GM19099 (cell line): Measurements from ENCODE around the gene PARD3.

ENCODE experiments used
- POLR2A ChIP-seq: IDR thresholded peaks from 3 replicates; pipeline ENCODE4 v1.6.1; 2011; ENCODE audit warnings: low read depth; ENCODE audit not compliant: insufficient read length; ENCODE audit errors: extremely low read depth

Gene PARD3

DNA sequence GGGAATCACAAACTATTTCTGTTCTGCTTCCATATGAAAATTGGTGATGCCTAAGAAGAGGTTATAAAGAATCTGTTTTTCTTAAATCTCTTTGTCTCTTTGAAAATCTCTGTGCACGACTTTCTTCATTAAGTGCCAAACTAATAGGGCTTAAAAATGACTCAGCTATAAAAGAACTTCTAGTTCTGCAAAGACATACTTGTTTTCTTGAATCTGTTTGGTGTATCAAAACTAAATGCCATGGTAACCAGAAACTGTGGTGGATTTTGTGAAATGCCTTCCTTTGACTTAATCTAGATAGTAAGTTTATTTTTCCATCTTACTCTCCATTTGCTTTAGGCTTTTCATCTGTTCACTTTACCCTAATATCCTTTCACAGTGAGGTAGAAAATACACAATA, 417.8 kb downstream of the PARD3 start:
- TF ChIP-seq POLR2A: no peak

DNA sequence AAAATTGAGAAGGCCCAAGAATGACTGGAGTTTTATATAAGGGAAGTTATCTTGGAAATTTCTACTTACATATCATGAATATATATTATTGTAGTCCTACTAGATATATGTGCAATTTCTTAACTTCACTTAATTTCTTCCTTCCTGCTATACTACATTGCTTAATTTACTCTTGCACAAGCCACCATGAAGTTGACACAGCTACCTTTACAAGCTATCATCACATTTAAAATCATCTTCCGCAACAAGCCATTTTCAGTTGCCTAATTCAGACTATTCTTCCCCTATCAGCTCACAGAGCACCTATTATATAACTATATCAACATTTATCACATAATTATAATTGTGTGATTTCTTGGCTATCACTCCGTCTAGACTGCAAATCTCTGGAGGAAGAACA, 418.4 kb downstream of the PARD3 start:
- no peak for TF ChIP-seq POLR2A

DNA sequence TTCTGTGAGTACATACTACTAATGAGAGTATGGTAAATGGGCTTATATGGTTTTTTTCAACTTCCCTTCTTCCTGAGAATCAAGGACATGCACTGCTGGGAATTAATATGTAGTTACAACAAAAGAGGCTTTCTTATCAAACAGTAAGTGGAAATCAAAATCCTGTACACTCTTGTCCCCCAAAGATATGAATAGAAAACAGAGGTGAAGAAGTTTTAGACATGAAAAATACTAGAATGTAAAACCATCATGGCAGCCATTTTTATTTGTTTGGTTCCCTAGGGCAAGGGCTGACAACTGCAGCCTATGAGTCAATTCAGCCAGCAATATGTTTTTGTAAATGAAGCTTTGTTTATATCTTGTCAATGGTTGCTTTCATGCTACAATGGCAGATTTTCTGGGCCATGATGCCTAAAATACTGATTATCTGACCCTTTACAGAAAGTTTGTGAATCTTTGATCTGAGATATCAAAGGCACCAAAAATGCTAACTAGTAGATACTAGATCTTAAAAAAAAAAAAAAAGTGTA, 422.4 kb downstream of the PARD3 start:
- TF ChIP-seq POLR2A: no peak

DNA sequence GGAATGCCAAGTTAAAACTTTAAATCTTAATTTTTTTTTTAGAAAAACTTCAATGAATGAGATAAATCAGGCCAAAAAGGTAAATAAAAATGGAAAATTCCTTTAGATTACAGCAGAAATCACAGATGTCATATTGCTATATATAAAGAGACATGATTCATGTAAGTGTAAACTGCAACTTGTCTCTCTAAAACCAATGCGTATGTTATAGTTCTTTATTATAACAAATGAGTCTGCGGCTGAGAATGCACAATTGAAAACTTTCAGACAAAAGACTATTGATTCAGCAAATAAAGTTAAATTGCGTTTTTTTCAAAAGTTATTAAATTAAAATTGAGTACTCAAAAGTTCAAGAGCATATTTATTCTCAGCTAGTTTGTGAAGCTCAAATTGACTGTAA, 425.3 kb downstream of the PARD3 start:
- no peak for TF ChIP-seq POLR2A

DNA sequence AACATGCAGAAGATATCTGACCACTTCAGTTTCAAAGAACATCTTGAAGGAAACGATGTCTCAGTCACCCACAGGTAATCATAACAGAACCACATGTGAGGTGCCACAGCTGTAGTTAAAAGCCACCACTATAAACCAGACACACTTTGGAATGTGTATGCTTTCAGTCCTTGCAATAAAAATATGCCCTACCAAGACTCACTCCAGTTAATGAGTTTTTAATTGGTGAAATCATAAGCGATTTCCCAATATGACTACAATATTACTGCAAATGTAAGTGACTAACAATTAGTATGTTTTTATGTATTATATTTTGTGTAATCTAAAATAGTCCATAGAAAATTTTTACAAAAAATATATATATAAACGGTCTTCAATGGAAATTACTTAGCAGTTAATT, 428.2 kb downstream of the PARD3 start:
- TF ChIP-seq POLR2A: no peak

DNA sequence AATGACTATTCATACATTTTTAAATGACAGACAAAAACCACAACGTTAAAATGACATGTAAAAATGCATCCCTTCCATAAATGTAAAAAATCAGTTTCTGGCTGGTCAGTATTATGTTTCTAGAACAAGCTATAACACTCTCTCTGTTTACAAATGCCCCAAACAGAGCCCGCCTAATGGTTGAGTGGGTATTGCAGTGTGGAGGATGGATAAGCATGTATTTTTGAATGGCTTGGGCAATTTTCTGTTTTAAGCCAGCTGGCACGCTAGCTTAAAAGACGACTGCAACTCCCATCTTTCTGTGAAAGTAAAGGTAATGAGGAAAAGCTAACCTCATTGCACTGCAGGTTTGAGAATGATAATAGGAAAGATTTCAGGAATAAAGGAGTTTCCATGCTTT, 430.7 kb downstream of the PARD3 start:
- no peak for TF ChIP-seq POLR2A

DNA sequence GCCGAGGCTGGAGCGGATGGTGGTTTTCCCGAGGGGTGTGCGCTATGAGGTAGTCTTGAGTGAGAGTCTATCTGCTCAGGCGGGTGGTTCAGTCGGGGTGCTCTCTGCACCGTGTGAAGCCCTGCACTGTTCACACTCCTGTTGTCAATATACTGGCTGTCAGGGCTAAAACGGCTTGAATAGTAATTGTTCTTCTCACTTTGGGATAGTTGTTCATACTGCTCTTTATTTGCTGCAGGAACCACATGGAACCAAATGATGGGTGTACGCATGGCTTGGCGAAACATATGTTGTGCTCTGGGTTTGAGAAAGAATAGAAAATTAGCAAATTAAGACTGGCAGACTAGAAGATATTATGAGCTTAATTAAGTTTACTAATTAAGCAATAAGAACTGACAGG, 432.5 kb downstream of the PARD3 start:
- no peak for TF ChIP-seq POLR2A

DNA sequence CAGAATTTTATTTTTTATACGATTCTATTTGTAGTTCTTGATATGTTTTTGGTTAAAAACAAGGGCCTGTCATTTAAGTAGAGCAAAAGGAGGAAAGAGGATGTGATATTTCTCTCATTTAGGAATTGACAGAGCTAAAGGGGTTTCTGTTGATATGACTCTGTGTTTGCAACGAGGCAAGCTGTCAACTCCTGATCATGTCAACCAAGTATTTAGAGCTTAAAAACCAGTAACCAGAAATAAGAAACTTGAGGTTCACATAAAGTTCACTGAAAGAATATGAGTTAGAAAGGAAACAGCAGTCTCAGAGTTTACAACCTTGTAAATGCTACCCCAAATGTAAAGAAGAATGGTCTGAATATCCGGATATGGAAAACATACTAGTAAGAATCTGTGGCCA, 434.2 kb downstream of the PARD3 start:
- no peak for TF ChIP-seq POLR2A

DNA sequence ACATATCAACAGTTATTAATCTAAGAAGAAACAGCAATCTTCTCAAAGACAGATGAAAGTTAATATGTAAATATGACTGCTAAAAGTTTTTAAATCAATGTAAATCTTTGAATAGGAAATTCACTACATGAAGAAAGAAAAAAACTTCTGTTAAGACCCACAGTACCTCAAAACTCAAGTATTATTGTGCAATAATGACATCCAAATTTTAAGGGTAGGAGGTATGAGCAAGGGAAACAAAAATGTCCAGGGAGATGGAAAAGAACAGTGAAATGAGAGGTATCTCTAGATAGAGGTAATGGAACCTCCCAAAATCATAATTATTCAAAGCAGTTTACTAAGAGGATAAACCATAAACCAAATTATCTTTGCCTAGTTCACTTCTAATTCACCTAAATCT, 436.8 kb downstream of the PARD3 start:
- no peak for TF ChIP-seq POLR2A

DNA sequence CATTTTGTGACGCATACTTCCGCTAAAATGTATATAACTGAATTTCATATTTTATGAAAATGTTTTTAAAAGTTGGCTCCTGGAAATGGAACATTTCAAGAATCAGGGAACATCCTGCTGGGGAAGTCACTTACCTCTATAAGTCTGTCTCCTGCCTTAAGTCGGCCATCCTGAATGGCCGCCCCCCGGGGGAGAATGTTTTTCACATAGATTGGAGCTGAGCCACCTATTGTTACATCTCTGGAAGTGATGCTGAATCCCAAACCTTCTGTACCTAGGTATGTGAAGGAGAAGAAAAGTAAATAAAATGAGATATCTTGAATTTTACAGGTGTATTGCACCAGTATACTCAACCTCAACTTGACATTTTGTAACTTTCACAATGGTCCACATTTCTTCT, 437.3 kb downstream of the PARD3 start:
- TF ChIP-seq POLR2A: no peak

DNA sequence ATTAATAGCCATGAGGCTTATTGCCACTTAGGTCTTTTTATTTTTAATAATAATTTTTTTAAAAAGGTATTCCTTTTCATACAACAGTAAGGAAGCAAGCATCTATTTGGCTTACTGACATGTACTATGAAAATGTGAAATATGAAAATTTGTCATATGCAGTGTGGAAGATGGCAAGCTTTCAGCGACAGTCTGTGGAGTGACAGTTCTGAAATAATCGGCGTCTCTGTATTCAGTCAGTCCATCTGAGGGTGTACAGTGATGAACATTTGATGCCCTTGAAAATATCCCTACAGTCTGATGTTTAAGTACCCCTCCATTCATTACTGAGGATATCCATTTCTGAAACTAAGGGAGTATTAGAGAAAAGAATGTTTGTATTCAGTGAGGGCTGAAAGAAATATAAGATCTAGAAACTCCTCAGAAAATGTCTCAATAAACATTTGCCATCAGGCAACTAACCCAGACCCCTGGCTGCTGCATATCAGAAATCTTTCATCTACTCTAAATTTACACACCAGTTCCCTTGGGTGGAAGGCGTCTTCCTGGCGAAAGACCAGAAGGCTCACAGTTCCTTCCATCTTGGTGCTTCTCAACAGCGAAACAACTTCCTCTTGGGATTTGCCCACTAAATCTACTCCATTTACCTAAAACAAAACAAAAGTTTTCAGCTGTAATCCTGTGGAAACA, 440.6 kb downstream of the PARD3 start:
- TF ChIP-seq POLR2A: no peak

DNA sequence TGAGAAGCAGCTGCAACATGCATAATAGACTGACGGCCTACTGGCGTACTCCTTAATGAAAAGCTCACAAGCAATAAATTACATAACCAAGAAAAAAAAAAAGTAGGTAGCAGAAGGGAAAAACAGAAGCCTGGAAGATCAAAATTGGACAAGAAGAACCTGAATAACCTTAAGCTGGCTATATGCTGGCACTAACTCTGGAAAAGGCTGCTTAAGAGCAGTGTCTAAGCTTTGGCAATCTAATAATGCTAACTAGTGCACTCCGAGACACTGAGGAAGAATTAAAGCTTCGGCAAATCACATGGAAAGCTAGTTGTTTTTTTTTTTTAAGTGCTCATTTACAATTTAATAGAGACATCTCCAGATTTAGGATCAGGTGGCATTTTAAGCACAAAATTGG, 441.9 kb downstream of the PARD3 start:
- no peak for TF ChIP-seq POLR2A

DNA sequence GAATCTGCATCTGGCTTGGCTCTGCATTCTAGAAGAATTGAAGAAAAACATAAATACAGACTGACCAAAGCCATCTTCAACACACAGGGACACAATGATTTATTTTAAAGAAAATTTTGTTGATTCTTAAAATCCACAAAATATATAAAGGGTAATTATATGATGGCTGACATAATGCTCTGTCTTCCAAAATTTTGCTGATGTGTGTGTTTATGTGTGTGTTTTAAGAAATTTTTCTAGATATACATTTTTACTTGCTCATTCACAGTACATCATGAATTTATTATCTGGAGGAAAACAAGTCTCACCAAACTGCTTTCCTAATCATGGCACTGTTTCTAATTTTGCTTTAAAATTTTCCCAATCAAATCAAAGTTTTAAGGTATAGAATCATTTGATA, 442.6 kb downstream of the PARD3 start:
- no peak for TF ChIP-seq POLR2A

DNA sequence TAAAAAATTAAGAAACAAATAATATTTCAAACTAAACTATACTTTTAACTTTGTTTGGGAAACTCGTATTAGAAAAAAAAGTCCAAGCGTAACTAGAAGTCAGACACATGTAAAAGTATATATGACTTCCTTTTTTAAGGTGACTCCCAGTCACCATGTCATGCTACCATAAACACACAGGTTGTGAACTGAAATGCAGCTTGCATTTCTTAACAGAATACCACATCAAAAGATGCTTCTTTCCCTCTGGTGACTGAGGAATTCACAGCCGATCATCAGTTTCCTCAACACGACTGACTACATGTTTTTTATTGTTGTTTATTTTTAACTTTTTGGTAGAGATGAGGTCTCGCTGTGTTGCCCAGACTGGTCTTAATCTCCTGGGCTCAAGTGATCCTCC, 445.0 kb downstream of the PARD3 start:
- no peak for TF ChIP-seq POLR2A

DNA sequence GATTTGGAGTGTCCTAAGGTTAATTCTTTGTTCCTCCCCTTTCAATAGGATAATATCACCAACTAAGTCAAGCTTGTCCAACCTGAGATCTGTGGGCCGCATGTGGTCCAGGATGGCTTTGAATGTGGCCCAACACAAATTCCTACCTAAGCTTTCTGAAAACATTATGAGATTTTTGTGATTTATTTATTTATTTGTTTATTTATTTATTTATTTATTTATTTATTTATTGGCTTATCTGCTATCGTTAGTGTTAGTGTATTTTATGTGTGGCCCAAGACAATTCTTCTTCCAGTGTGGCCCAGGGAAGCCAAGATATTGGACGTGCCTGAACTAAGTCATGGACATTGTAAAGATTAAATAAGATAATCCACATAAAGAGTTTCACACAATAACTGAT, 446.0 kb downstream of the PARD3 start:
- no peak for TF ChIP-seq POLR2A

DNA sequence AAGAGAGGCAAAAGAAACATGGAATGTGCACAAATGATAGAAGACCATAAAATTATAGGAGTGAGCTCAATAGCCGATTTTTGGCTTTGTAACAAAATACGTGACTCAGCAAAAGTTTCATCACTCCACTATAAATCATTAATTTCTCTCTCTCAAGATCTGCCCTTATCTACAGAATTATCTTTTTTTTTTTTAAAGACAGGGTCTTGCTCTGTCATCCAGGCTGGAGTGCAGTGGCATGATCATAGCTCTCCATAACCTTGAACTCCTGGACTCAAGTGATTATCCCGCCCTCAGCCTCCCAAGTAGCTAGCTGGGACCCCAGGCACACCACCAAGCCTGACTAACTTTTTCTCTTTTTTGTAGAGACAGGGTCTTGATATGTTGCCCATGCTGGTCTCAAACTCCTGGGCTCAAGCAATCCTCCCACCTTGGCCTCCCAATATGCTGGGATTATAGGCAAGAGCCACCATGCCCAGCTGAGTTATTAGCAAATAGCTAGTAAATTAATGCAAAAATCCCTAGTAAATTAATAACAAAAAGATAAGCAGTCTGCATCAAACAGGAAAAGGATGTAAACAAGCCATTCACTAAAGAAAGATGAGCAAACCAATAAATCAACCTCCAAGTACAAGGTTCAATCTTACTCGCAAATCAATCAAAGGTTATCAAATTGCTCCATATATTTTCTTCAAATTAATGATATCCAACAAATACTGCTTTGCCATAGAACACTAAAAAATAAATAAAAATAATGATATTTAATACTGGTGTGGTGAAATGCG, 450.7 kb downstream of the PARD3 start:
- TF ChIP-seq POLR2A: no peak
